Activated gamma-delta T cell (primary cell): ENCODE results near the gene STUB1.

ENCODE experiments used
- DNase-seq: peaks from one replicate; lab custom pipeline; 2025; lab: John Stamatoyannopoulos, UW

Gene STUB1

GRCh38 chr16:644556-644955 is 35.7 kb upstream of the STUB1 start:
- no peak for DNase-seq

- no peak for DNase-seq
Measured at GRCh38 chr16:645852-646678, 34.1 kb upstream of the STUB1 start.

GRCh38 chr16:646679-647172 is 33.5 kb upstream of the STUB1 start:
- DNase-seq: no peak

GRCh38 chr16:647173-647902 is 32.9 kb upstream of the STUB1 start:
- DNase-seq: no peak

DNA sequence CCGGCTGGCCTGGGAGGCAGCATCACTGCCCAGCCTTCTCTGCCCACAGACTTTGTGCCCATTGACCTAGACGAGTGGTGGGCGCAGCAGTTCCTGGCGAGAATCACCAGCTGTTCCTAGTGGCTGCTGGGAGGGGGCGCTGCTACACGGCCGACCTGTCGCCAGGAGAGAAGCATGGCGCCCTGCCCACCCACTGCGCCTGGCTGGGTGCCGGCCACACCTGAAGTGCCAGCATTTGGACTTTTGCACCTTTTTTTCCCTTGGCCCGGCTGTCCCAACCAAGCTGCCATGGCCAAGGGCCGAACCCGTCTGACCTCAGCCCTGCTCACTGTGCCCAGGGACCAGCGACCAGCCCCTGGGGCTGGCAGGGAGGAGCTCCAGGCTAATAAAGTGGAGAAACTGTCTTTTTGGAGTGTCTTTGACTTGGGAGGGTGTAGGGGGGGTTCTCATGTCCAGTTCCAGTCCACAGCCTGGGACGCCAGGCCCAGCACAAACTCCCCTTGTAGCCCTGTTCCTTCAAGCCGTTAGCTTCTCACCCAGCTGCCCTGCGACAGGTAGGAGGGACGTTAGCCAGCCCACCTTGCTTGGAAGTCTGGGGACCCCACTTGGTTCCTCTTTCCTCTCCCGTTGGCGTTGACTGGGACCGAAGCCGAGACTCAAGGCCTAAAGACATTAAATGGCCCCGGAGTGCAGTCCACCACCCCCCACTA is 32.0 kb upstream of the STUB1 start:
- DNase-seq: no peak

GRCh38 chr16:648781-649589 is 31.2 kb upstream of the STUB1 start, which contains the start of gene WDR90:
TSS of gene WDR90 (plus strand) at chr16:649365. CDS start at chr16:649417, 52 bp downstream.
- DNase-seq: peak; percentile 91

DNA sequence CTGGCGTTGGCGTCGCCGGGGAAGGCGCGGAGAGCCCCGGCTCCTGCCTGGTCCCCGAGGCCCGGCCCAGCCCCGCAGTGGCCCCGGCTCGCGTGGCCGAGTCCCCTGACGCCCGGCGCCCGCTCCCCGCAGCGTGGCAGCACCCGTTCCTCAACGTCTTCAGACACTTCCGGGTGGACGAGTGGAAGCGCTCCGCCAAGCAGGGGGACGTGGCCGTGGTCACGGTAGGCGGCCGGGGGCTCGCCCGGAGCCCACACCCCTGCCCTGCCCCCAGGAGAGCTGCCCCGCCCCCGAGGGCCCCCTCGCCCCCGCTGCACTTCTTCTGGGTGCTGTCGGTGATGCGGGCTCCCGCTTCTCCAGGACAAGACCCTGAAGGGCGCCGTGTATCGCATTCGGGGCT is 30.6 kb upstream of the STUB1 start:
- DNase-seq: no peak

GRCh38 chr16:651844-652243 is 28.4 kb upstream of the STUB1 start:
- no peak for DNase-seq

DNA sequence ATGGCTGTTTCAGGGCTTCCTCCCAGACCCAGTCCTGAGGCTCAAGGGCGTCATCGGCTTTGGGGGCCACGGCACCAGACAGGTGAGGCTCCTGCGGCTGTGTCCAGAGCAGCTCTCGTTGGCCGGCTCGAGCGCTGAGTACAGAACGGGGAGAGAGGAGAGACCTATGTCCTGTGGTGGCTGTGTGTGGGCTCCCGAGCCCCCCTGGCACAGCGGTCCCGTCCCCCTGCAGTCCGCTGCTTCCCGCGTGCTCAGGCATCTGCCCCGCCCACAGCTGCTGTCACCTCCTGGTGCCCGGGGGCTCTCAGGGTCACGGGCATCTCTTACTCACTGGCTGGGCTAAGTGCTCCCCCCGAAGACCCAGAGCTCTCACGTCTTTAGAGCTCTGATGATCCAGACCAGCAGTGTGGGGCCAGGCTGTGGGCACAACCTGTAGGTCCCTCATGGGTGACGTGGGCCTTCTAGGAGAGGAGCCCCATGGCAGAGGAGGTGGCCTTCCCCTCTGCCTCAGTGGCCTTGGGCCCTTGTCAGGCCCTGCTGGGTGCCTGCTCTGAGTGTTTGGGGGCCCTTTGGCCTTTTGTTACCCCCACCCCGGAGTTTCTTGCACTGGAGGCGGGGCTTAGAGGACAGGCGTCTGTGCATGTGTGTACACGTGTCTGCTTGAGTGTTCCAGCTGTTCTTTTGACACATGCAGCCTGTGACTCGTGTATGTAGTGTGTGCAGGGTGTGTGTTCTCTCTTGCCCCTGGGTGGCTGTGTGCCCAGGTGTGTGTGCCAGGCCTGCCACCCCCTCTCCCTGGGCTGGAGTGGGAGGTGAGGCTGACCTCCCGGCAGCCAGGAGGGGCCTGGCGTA is 27.5 kb upstream of the STUB1 start:
- no peak for DNase-seq

DNA sequence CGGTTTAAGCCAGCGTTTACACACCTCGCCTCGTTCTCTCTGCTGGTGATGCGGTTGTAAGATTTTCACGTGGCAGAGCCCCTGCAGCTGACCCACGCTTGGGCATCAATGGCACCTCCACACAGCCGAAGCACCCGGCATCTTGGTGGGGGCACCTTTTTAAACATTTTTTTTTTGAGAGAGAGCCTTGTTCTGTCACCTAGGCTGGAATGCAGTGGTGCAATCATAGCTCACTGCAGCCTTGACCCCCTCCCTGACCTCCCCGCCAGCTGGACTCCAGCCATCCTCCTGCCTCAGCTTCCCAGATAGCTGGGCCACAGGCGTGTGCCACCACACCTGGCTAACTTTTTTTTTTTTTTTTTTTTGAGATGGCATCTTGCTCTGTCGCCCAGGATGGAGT is 26.2 kb upstream of the STUB1 start:
- DNase-seq: no peak

DNA sequence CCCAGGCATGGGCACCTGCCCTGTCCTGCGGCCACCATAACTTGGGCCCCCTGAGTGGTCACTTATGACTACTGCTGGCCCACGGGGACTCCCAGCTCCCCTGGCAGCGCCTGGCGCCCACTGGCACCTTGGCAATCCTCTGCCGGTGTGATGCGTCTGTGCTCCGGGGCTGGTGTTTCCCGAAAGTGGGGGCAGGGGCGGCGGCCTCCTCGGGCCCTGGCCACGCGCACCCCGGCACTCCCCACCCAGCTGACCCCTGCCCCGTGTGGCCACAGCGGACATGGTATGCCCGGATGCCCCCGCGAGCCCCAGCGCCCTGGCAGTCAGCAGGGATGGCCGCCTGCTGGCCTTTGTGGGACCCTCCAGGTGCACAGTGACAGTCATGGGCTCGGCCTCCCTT is 22.7 kb upstream of the STUB1 start:
- no peak for DNase-seq

DNA sequence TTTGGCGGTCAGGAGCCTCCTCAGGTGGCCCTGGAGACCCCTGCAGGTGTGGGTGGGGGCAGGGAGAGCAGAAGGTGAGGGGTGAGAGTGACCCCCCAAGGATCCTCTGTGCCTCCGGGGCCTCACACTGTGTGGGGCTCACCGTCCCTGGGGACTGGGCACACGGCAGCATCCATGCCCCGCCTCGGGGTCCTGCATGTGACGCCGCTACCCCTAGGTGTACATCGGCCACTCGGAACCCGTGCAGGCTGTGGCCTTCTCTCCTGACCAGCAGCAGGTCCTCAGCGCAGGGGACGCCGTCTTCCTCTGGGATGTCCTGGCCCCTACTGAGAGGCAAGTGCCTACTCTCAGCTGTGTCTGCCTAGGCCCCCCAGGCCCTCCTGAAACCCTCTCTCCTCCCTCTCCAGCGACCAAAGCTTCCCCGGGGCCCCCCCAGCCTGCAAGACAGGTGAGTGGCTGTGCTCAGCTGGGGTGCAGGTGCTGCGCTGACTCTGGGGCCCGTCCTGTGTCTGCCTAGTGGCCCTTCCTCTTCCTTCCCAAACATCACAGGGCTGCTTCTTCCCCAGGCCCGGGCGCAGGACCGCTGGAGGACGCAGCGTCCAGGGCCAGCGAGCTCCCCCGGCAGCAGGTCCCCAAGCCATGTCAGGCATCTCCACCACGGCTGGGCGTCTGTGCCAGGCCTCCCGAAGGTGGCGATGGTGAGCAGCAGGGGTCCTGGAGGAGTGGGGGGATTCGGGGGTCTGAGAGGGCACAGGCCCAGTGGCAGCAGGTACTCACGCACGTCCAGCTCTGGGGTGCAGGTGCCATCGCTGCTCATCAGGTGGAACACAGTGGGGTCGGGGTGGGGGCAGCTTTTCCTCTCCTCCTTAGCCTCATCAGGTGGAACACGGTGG is 21.3 kb upstream of the STUB1 start:
- DNase-seq: no peak

DNA sequence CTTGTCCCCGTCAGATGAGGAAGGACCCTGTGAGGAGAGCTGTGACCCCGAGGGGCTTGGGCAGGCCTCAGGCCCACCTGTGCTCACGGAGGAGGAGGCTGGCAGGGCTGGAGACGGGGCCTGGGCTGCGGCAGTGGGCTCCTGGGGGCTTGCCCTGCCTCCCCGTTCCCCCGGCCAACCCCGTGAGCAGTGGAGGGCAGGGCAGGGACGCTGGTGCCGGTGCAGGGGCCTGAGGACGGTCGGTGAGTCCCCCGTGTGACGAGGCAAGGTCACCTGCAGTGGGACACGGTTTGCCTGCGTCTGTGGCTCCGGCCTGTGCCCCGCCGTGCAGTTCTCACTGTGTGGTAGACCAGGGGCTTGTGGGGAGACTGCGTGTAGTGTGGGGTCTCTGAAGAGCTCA is 20.6 kb upstream of the STUB1 start:
- no peak for DNase-seq

DNA sequence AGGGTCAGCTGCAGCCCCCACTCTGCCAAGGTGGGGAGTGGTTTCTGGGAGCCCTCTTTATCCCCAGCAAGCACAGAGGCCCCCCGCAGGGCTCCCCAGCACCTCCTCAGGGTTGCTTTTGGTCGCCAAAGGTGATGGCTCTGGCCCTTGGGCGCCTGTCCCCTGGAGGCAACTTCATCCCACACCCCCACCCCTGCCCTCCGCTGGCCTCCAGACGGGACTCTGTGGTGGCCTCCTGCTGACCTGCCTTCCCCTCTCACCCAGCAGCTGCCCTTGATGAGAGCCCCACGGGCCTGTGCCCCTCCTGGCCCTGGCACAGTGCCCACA is 20.1 kb upstream of the STUB1 start:
- no peak for DNase-seq

DNA sequence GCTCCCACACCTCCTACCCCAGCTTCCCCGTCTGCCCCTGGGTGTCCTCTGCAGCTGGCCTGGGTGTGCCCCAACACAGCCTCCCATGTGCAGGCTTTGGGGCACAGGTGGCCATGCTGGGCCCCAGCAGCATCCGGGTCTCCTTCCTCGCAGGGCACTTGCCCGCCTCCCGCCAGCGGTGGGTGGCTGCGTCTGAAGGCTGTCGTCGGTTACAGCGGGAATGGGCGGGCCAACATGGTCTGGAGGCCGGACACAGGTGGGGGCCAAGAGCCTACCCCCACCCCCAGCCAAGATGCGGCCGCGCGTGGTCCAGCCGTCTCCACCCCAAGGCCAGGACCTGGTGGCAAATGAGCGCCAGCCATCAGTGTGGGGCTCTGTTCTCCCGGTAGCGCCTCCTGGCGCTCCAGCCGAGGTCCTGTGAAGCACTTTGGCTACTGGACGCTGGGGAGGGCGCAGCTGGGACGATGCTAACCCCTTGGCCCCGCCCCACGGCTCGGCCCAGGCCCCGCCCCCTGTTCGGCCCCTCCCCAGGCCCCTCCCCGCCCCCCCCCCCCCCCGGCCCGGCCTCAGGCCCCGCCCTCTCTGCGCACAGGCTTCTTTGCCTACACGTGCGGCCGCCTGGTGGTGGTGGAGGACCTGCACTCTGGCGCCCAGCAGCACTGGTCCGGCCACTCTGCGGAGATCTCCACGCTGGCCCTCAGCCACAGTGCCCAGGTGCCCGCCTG is 19.6 kb upstream of the STUB1 start:
- DNase-seq: peak; percentile 38

GRCh38 chr16:661184-661821 is 18.9 kb upstream of the STUB1 start:
- DNase-seq: no peak

DNA sequence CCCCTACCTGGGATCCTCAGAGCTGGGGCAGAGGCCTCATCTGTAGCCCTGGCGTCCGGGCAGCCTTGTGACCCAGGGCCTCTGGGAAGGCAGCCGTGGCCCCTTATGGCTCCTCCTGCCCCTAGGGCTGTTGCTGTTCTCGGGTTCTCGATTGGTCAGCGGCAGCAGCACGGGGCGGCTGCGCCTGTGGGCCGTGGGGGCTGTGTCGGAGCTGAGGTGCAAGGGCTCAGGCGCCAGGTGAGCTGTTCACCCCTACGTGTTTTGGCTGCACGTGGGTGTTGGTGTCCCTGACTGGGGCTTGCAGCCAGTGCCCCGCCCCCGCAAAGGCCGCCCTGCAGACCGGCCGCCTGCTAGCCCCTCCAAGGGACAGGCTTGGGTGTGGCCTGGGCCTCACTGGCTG is 18.1 kb upstream of the STUB1 start:
- DNase-seq: no peak

DNA sequence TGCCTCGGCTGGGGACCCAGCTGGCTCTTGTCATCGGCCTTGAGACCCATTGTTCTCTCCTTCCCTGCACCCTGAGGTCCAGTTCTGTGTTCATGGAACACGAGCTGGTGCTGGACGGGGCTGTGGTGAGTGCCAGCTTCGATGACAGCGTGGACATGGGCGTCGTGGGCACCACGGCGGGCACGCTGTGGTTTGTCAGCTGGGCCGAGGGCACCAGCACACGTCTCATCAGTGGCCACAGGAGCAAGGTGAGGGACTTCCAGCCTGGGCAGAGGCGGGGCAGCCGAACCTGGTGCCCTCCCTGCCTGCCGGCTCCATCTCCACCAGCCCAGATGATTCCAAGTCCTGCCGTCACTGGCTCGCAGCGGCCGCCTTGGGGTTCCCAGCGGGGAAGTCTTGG is 17.6 kb upstream of the STUB1 start:
- no peak for DNase-seq

DNA sequence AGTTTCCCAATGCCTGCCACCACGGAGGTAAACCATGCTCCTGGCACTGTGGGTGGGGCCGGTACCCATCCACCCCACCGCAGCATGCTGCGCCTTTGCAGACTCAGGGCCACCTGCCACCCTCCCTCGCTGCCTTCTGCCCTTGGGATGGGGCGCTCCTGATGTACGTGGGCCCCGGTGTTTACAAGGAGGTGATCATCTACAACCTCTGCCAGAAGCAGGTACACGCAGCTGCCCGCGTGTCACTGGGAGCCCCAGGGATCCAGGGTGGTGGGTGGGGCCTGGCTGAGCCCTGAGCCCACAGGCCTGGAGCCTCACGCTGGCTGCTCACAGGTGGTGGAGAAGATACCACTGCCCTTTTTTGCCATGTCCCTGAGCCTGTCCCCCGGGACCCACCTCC is 13.6 kb upstream of the STUB1 start:
- DNase-seq: no peak
